ENCODE measurements around the gene LACTB.

Gene LACTB, protein sequence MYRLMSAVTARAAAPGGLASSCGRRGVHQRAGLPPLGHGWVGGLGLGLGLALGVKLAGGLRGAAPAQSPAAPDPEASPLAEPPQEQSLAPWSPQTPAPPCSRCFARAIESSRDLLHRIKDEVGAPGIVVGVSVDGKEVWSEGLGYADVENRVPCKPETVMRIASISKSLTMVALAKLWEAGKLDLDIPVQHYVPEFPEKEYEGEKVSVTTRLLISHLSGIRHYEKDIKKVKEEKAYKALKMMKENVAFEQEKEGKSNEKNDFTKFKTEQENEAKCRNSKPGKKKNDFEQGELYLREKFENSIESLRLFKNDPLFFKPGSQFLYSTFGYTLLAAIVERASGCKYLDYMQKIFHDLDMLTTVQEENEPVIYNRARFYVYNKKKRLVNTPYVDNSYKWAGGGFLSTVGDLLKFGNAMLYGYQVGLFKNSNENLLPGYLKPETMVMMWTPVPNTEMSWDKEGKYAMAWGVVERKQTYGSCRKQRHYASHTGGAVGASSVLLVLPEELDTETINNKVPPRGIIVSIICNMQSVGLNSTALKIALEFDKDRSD

DNA sequence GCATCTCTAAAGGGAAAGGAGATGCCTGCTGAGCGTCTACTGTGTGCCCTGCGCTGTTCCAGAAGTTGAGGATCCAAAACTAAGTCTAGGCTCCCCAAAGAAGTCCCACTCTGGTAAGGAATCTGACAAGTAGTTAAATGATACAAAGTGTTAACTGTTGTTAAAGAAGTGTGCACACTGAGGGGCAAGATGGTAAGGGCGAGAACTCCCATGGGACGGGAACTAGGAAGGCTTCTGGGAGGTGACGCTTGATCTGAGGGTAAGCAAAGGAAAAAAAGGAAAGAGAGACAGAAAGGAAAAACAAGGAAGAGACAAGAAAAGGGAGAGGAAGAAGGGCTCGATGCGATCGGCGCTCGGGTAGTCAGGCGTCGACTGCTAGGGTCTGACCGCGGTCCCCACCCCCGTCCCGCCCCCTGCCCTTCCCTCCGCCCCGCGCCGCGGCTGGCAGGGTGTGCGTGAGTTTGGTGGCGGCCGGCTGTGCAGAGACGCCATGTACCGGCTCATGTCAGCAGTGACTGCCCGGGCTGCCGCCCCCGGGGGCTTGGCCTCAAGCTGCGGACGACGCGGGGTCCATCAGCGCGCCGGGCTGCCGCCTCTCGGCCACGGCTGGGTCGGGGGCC is at the start of gene LACTB:
Gene LACTB (plus strand): TSS at position 480 of the 620 bp plus-strand sequence. CDS start 11 bp downstream, at position 491.
- peak; percentile 60 for DNase-seq (ENCODE audit: low spot score)

DNA sequence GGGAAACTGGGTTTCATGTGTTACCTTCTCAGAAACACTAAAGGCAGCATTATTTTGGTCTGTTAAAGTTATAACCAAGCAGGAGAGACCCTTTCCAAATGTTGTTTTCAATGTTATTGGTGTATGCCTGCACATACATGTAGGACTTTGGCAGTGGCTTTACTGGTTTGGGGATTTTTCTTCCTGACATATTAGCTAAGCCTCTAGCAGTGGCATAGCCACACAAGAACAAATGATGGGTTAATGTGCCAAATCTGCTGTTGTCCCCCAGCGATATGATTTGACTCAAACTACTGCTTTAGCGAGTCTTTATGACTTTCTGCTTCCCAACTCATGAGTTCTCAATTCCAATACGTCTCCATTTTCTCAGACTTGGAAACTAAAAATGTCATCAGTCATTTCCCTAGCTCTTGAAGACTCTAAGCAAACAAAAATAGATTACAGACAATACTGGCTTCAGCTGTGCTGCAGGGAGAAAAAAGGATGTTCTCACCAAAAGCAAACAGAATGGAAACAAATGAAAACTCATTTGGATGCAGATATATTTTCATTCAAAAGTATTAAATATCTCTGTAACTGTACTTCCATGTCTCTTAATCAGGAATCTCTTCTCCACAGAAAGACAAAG is 49.5 kb upstream of the LACTB start:
- no peak for DNase-seq (ENCODE audit: low spot score)

DNA sequence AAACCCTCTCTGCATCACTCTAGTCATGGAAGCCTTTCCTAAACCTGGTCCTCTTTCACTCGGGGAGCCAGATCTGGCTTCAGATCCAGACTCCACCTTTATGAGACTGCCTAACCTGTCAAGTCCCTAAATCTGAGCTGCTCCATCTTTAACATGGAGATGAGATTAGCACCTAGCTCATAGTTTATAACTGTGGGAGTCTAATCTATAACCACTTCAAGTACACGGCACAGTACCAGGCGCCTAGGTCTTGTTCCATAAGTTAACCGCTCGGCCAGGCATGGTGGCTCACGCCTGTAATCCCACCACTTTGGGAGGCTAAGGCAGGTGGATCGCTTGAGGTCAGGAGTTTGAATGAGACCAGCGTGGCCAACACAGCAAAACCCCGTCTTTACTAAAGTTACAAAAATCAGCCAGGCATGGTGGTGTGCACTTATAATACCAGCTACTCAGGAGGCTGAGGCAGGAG is 48.8 kb upstream of the LACTB start:
- no peak for DNase-seq (ENCODE audit: low spot score)

DNA sequence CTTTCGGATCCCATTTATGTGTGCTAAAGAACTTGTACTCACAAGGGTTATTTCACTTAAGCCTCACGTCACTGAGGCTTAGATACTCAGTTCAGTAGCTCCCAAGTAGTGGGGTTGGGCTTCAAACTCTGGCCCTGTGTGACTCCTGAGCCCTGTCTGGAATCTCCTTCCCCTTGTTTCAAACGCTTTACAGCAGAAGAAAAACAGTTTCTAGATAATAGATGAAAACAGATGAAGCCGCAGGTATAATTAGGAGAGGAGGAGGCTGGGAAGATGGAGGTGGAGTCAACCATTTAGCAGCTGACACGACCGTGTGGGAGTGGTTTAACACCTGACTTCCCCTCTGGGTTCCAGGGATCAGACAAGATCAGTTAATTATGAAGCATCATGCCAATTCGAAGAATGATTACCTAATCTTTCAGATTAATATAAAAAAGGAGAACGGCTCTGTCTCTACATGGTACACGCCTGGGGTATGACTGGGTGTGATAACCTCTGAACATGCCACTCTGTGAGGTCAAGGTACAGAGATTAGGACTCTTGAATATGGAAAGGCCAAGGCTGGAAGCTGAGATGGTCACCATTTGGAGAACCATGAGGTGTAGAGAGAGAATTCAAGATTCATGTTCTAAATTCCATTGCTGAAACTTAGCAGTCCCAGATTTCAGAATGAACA is 48.0 kb upstream of the LACTB start:
- no peak for DNase-seq (ENCODE audit: low spot score)

DNA sequence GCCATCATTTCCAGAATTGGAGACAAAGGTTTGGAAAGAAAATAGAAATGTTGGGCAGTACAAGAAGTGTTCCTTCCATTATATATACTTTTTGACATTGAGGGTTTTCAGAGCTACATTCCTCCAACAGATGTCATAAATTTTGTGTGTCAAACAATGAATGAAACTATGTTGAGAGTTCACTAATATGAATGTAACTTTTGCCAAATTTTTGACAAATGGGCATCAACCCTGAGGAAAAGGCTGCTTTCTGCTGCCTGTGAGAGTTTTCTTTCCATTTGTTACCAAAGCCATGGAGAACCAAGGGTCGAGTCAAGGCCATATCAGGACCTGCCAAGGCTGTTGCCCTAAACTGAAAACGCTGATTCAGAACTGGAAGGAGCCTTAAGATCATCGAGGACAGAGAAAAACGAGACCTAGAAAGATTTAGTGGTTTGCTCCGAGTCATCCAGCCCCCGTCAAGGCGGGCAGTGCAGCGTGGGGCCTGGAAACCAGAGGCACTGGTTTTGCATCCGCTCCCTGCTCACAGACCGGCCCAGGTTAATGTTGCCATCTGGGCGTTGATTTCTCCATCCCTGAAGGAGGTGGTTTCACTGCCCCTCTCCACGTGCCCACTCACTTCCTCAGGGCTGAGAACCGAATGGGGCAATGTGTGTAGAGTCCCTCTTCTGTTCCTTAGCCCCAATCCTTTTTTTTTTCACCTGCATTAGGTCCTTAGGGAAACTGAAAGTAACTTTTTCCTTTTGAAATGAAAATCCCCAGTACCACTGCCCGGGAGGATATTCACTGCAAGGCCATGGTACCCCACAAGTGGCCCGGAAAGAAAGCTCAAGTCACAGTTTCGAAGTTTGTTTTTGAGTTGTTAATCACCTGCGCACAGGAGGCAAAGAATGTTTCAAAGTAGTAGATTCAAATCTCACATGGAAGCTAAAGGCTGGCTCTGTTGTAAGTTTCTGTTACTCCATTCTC is 46.4 kb upstream of the LACTB start:
- no peak for DNase-seq (ENCODE audit: low spot score)

DNA sequence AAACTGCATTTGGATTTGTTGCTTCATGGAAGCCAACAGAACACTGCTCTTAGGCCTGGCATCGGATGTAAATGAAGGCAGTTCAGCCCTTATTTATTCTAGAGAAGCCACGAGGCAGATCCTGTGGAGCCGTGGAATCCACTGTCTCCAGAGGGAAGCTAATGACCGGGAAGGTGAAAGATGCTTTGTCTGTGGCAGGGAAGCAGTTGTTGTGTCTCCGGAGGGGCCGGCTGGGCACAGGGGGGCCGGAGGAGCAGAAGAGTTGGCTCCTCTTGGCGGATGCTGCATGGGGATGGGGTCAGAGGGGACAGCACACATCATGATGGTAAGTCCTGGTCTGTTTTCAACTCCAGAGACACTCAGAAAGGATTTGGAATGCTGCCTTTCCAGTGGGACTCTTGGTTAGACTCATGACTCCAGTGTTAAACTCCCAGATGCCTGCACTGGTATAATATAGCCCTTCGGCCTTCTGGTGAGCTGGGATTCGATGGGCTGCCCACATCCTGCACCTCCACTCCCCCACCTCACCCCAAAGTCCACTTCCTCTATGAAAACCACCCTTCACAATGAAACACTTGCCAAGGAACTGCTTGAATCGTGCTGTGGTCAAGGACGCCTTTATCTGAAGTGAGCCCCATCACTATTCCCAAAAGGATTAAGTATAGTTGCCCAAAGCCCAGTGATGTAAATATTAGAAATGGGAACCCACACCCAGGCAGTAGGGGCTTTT is 45.5 kb upstream of the LACTB start:
- no peak for DNase-seq (ENCODE audit: low spot score)

DNA sequence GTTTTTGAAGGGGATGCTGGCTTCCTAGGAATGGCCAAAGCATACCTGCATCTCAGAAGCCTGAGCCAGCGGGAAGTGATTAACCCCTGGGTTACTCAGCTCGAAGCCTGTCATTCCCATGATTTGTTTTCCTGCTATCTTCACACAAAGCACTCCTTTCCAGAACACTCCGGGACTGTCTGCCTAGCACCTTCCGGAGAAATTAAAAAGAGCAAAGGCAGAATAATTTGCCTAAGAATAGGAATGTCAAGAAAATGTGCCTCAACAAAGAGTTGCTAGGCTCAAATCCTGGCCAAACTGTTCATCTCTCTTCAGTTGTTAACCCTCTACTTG is 45.0 kb upstream of the LACTB start:
- DNase-seq (ENCODE audit: low spot score), result no peak

DNA sequence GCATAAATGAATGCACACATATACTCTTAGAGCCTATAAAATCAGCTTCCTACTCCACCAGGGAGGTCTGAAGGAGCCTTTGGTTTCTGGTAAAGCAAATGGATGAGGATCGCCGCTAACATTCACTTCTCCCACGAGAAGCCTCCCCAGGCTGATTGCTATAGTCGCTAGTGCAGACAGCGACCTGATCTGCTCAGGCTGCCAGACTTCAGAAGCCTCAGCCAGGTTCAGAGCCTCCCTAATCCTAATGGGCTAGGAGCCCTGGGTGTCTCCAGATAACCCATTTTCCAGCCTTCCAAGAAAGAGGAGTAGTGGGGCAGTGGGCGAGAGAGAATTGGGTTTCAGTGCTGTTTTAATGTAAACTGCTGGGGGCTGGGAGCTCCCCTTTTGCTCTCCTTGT is 43.7 kb upstream of the LACTB start:
- DNase-seq (ENCODE audit: low spot score), result no peak

DNA sequence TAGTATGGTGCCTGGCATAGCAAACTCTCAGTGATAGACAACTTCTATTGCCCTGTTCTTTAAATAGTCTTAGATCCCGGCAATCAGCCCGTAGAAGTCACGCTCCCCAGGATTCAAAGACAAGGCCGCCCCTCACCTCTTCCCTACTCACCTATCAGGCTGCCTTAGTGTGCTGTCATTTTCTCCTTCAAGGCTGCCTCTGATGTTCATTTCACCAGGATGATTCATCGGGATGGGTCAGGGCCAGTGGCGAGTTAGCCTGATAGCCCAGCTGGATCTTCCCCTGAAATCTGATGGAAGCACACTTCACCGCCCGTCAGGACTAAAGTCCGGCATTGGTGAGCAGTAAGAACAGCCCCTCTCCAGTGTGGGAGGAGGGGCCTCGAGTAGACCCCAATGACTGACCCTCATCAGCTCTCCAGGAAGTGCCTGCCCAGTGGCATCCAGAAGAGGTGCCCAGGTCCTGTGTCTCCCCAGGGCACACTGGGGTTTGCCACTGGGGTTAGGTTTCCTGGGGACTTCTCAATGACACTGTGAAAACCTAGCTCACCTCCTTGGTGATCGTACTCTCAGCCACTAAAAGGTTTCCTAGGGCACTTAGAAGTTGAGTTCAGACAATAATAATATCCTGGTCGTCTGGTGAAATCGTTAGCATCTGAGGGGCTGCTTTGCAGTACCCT is 41.6 kb upstream of the LACTB start:
- no peak for DNase-seq (ENCODE audit: low spot score)

DNA sequence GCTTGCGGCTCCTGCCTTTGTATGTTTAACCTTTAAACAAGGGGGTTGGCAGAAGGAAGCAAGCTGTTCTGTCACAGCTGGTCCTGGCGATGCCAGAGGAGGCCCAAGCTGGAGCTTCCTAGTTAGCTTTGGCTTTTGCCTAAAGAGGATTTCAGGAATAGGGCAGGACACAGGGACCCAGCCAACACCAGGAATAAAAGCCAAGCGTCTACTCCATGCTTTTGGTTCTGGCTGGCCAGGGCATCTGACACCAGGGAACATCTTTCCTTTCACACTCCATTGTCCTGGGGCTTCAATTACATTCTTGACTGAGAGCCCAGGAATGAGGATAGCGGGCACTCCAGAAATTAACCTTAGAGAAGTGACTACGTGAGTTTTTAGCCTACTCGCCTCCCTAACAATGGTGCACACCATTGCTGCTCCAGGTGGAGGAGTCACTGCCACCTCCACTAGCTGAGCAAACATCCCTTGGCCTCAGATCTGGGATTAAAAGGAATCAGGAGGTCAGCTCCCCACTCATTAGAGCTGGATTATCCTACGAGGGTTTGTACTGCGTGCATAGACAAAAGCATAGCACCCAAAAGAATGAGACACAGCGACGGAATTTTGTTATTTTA is 40.9 kb upstream of the LACTB start:
- DNase-seq (ENCODE audit: low spot score), result no peak

DNA sequence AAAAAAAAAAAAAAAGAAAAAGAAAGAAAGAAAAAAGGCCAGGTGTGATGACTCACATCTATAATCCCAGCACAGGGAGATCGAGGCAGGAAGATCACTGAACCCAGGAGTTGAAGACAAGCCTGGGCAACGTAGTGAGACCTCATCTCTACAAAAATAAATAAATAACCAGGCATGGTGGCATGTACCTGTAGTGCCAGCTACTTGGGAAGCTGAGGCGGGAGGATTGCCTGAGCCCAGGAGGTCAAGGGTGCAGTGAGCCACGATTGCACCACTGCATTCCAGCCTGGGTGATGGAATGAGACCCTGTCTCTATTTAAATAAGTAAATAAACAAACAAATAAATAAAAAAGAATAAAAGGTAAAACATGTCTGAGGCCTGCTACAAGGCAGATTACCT is 39.3 kb upstream of the LACTB start:
- DNase-seq (ENCODE audit: low spot score), result no peak

DNA sequence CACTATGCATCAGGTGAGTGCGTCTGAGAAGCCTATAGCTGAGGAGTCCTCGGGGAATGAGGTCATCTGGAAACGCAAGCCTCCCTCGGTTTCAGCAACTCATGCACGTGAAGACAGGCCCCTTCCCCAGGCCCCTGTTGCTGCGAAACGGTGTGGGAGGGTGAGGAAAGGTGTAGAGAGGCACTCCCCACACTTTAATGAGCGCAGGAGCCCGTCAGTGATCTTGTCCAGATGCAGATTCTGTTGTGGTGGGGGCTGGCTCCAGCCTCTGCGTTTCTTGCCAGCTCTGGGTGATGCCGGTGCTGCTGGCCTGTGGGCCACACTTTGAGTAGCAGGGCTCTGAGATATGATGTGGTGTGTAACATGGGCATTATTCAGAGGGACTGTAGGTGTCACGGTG is 38.6 kb upstream of the LACTB start:
- DNase-seq (ENCODE audit: low spot score), result no peak

DNA sequence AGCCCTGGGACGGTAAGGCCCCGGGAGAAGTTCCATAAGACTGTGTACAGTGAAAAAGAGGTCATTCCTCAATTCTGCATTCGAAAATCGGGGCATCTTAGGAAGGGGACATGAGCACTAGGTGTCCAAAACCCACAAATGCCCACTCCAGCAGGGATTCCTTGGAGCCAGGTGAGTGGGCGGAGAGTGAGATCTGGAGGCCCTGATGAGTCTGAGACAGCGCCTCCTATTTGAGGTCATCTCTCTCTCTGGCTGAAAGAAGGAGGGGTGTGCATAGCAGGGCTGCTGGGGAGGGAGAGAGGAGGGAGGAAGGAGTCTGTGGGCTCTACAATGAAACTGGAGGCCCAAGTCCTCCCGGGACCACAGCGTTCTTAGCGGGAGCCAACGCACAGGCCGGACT is 38.1 kb upstream of the LACTB start:
- DNase-seq (ENCODE audit: low spot score), result no peak

DNA sequence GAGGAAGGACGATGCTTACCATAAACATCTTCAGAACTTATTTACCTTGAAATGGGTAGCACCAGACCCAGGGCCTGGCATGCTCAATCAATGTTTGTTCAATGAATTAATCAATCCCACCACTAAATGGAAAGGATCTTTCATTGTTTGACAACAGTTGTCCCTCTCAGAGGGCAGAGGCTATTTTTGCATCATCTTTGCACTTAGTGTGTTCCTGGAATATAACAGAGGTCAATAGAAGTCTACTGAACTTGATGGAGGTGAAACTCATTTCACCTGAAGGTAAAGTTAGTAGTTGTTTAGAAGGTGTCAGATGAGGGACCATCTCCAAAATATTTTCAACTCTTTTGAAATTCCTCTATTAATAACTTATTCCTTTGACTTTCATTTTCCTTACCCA is 36.9 kb upstream of the LACTB start:
- DNase-seq (ENCODE audit: low spot score), result no peak

DNA sequence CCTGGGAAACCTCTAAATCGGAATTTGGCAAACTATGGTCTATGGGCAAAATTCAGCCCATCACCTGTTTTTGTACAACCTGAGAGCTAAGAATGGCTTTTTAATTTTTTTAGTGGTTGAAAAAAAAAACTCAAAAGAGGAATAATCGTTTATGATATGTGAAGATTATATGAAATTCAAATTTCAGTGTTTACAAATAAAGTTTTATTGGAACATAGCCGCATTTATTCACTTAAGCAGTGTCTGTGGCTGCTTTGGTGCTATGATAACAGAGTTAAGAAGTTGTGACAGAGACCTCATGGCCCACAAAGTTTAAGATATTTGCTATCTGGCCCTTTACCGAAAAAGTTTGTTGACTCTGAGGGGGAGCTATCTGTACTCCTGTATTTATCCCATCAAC is 36.4 kb upstream of the LACTB start:
- DNase-seq (ENCODE audit: low spot score), result no peak

DNA sequence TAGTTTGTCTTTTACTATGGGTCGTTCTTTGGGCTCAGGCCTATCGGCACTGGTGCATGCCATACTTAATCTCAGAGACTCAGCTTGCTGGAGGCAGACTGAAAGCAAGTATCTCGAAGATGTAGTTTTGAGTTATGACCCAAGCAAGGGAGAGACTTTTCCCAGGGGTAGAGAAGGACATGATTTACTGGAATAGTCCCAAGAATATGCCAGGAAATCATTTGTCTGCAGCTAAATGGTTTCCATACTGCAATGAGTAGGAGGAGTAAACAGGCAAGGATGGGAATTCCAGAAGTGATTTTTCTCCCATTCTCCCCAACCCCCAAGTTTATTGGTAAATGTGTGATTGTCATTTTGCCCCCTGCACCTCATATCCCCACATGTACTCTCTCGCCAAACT is 35.4 kb upstream of the LACTB start:
- no peak for DNase-seq (ENCODE audit: low spot score)

DNA sequence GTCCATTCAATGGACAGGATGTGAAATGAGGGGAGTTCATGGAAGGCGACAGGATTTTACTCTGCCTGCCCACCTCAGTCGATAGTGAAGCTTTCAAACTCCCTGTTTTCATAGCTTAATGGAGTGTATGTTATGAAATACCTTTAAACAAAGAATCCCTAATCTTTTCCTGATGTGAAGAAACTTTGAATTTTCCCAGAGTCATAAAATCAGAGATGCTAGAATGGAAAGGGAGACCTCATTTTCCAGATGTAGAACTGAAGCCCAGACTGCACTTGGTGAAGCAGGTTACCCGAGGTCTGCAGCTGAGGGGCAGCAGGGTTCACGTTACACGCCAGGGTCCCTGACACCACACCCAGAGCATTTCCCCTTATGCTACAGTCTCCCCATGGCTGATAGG is 34.7 kb upstream of the LACTB start:
- DNase-seq (ENCODE audit: low spot score), result no peak

DNA sequence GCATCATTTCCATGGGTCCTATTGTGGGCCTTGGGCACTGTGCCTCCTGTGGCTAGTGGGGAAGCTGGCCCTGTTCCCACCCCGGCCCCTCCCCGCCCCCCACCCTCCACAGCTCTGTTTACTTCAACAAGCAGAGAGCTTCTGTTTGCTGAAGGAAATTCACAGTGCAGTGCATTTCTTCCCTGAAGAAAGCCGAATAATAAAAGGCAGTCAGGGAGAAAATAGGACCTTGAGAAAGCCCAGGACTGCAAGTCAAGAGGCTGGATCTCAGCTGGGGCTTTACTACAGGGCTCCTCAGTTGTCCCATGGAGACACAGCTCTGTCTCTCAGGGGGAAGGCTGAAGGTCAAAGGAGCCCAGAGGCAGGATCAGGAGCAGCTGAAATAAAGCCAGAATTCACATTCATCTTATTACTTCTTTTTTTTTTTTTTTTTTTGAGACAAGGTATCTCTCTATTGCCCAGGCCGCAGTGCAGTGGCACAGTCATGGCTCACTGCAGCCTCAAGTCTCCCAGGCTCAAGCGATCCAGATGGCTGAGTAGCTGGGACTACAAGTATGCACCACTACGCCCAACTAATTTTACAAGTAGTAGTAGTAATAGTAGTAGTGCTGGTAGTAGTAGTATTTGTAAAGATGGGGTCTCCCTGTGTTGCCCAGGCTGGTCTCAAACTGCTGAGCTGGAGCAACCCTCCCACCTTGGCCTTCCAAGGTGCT is 33.0 kb upstream of the LACTB start:
- DNase-seq (ENCODE audit: low spot score), result no peak

All from HuH-7.5 (cell line).